ENCODE results near the gene AGMO. TPM values are rescaled to one million over a fixed set of nuclear protein-coding genes. Genes with fewer than 3 reads are reported as not detected.

AGMO gene
- total RNA-seq, 2 donors from 2014 or later: 1.3 to 1.9 TPM

DNA sequence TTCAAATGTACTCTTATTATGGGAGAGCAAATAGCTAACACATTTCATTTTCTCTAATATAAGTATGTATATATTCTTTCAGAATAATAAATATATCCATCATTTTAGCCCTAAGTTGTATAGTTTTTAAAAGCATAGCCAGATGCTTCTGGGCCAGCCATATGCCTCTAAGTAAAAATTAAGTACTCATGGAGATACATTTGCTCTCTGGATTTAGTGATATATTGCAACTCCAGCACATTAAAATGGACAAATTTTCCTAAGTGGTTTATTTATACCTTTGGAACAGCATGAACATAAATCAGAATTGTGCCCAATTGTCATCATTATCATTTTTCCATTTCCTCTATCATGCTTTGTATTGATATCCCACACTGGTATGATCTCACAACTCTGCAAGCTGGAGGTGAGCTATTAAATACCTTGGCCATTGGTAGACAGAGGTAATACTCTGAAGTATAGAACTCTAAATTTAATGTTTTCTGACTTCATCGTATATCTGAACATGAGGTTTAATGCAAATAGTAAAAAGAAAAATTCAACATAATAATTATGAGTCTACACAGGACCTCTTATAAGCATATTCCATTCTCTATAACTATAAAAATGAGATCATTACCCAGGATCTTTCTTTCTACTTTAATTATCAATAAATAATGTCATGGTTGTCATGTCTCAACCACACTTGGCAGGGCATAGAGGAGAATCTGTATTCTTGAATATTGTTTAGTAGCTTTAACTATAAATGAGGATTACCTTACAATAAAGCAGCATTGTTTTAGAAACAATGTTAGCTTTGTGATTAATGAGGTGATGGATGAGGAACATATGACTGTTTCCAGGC, 90.8 kb downstream of the AGMO start:
- no peak for DNase-seq (ENCODE audit: low spot score)
- intact Hi-C loops (cut with DNase I): no loop called here

DNA sequence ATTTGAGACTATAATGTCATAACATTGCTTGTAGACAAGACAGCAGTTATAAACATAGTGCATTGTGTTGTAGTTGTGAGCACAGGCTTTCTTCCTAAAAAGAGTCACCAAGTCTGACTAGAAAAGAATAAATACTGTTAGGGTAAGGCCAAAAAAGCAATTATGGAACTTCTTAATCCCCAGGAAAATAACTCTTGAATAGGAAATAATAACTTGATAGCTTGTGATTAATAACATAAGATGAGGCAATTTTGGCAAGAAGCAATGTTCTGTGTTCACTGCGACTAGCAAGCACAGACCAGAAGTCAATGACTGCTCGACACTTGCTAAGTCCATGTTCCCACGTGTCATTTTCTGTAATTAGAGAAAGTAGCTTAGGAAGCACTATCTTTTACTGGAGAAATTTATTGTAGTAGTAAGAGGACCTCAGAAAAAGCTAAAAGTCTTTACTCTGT, 97.1 kb downstream of the AGMO start:
- intact Hi-C loops (cut with DNase I): no loop called here
- no peak for DNase-seq (ENCODE audit: low spot score)

DNA sequence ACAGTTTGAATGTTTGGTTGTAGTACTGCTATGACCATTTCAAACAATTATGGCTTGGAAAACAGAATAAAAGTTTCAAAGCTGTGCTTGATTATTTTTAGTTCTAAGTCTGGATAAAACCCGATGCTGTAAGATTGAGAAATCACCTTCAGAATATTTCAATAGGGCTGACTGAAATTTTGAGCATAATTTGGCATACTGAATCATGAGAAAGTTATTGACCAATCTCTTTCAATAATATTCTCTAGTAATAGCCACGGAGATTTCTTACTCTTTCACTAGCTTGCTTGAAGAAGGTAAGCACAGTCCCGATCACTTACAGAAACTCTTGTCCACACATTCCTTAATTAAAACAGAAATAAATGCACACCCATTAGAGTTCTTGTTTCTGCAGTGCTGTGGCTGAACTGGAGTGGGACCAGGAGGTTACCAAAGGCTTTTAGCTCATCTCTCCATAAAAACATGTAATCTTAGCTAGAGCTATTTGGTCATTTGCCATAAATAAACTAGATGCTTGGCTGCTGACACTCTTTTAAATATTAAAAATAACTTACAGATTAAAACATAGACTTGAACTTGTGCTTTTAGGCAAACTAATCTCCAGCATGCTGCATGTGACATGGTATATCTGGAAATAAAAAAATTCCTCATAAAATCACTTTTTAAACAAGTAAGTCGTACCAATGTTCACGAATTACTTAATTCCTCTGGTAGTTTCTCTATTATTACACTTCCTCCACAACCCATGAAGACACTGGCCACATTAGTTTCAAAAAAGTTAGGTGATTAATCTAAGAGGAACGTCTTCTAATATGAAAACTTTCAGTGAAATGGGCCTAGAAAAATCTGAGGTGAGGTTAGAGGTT, 97.8 kb downstream of the AGMO start:
- no peak for DNase-seq (ENCODE audit: low spot score)
- intact Hi-C loops (cut with DNase I): no loop called here

GRCh38 chr7:15462721-15463389, 99.0 kb downstream of the AGMO start:
- DNase-seq (ENCODE audit: low spot score): no peak
- intact Hi-C loops (cut with DNase I): no loop called here

- no peak for DNase-seq (ENCODE audit: low spot score)
- intact Hi-C loops (cut with DNase I): no loop called here
Observed at GRCh38 chr7:15461576-15461975, 100.2 kb downstream of the AGMO start.

DNA sequence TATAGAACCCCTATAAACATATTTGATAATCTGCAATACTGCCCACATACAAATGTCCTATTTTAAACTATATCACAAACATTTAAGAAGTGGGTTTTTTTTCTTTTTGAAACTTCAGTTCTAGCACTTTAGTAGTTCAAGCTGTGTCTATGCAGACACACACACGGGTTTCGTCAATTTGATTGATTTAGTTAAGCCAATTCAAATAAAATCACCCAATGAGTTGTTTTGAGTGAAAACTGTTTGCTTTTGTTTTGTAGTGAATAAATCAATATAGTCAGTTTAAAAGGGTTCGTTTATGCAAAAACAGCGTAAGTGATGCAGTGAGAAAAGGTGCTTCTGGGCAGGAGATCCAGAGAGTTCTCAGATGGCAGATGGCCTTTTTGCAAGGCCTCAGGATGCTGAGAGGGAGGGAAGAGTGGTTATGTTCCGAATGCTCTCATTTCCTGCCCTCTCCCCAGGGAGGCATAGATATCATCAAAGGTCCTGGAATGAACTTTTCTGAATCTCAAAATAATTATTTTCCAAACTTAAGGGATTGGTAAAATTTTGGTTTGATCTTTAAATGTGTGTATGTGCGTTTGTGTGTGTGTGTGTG, 102.7 kb downstream of the AGMO start:
- no peak for DNase-seq (ENCODE audit: low spot score)
- intact Hi-C loops (cut with DNase I): no loop called here

DNA sequence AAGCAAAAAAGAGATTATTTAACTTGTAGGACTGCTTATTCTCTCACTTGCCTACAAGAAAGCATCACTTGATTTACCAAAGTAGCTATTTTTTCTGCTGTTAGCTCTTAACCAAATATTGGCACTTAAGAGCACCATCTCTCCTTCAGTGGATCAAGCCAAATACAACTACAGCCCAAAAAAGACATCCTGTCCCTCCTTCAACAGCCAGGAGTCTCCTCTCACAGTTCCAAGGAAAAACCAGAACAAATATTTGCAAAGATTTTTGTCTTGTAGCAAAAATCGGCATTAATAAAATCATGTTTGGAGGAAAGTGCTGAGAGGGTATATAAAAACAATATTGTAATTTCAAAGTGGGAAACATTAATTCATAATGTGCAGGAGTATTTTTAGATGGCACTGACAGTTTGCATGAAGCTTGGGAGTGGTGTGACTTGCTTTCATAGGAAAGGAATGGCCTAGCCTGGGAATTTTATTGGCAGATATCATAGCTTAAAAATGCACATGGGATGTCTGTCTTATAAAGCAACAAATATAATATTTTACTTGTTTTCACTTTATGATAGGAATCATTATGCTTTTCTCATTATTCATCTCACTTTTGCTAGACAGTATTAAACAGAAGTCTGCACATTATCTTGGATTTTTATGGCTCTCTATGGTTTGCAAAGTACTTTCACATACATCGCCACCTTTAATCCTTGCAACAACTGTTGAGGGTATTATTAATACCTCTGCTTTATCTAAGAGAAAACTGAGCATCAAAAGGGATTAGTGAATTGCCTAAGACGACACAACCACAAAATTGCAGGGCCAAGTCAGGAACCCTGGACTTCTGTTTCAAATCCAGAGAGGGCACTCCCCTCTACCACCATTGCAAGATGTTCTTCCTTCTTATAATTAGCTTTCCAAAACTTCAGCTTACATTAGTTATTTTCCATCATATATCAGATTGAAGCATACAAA, 103.5 kb downstream of the AGMO start:
- intact Hi-C loops (cut with DNase I): no loop called here
- DNase-seq (ENCODE audit: low spot score): no peak

GRCh38 chr7:15452670-15453069, 109.1 kb downstream of the AGMO start:
- intact Hi-C loops (cut with DNase I): no loop called here
- DNase-seq (ENCODE audit: low spot score): no peak

DNA sequence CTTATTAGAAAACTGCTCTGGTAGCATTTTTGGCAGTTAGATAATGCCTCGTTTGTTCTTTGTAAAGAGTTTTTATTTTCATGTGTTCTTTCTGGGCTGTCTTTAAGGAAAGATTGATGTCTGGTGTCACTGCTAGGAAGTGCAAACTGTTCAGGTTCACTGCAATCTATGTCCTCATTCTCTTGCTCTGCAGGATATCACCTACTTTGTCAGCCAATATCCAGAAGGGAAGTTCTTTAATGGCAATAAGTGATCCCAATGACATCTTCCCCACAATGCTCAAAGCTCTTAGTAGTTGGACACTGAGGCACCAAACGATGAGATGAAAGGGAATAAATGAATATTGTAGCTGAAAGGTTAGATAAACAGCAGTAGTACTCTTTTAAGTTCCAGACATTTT, 115.1 kb downstream of the AGMO start:
- intact Hi-C loops (cut with DNase I): no loop called here

DNA sequence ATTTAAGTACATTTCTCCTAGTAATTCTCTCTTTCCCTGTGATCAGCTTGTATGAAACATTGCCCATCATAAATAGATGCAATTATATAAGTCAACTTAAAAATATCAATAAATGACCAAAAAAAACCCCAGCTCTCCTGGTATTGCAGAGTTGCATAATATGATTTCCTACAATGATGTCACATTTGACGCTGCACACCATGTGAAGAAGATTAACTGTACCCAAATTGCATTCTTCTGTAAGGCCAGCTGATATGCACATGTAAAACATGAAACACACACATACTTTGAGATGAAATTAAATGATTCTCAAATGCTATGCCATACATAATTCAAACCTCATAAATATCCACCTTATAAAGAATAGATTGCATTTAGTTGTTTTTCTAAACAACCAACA, 115.5 kb downstream of the AGMO start:
- no peak for DNase-seq (ENCODE audit: low spot score)
- intact Hi-C loops (cut with DNase I): no loop called here

More for the DNA sequence above, 115.1 kb downstream of the AGMO start:
- DNase-seq (ENCODE audit: low spot score): no peak

GRCh38 chr7:15441915-15442314, 119.9 kb downstream of the AGMO start:
- no peak for DNase-seq (ENCODE audit: low spot score)
- intact Hi-C loops (cut with DNase I): no loop called here

- intact Hi-C loops (cut with DNase I): no loop called here
- DNase-seq (ENCODE audit: low spot score): no peak
Observed at GRCh38 chr7:15440482-15440881, 121.3 kb downstream of the AGMO start.

DNA sequence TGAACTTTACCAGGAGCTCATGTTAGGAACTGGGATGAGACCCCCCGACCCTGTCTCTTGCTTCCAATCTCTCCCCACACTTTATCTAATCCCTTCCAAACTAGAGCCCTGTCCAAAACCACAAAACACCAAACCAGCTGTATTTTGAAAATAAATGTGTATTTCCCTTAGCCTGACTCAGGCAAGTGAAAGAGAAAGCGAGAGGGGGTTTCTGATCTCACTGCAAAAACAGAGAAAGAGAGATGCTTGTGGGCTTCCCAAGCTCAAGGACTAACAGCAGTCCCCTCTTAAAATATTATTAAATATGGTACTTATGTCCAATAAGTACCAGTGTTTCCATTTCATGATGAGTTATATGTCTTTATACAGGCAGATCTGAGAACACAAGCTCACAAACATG, 122.0 kb downstream of the AGMO start:
- intact Hi-C loops (cut with DNase I): no loop called here
- no peak for DNase-seq (ENCODE audit: low spot score)

GRCh38 chr7:15433151-15433550, 128.7 kb downstream of the AGMO start:
- intact Hi-C loops (cut with DNase I): no loop called here
- no peak for DNase-seq (ENCODE audit: low spot score)

DNA sequence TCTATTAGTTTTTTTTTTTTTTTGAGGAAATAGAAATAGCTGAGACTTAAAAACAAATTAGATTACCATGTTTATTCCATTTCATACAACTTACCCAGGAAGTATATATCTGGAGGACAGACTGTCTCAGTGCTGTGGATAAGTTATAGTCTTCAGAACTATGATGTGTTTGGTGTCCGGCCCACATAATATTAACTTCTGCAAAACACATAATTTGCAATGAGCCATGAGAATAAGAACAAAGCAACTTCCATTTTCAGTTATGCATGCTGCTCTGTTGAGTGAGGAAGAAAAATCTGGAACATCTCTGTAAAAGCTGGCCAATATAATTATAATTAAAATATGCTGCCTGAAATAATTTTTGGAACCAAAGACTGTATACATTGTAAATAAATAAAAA, 130.9 kb downstream of the AGMO start:
- no peak for DNase-seq (ENCODE audit: low spot score)
- intact Hi-C loops (cut with DNase I): no loop called here

DNA sequence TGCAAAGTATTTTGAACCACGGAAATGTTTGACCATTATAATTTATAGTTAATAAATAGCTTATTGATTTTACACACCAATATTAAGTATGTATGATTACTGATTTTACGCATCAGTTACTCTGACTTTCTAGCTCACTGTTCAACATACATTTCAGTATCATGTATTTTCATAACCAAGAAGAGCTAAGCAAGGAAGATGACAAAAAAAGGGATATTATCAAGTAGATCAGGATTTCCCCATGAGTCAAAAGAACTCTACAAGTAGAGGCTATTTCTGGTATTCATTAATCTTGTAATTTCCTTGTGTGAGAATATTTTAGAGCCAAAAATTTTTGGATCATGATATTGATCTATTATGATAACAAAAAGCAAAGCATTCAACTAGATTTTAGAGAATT, 131.6 kb downstream of the AGMO start:
- DNase-seq (ENCODE audit: low spot score): no peak
- intact Hi-C loops (cut with DNase I): no loop called here

- intact Hi-C loops (cut with DNase I): no loop called here
- DNase-seq (ENCODE audit: low spot score): no peak
Observed at GRCh38 chr7:15424468-15424867, 137.3 kb downstream of the AGMO start.

- DNase-seq (ENCODE audit: low spot score): no peak
- intact Hi-C loops (cut with DNase I): no loop called here
Observed at GRCh38 chr7:15419596-15419995, 142.2 kb downstream of the AGMO start.
